Epithelial cell of prostate (primary cell): ENCODE results near the gene ITPRIP.

Experiments used
- DNase-seq: peaks from one replicate; pipeline ENCODE4 v3.0.0-alpha.2; 2011; ENCODE audit warnings: low read depth, low spot score
- H3K27ac ChIP-seq: fragments of 450-650 bp; 2 replicates; pipeline ENCODE4 v1.5.1; 2017; ENCODE audit warnings: mild to moderate bottlenecking

ITPRIP gene

GRCh38 chr10:104344219-104344618 is 6.0 kb upstream of the ITPRIP start:
- DNase-seq: no peak

GRCh38 chr10:104342941-104343411 is 4.7 kb upstream of the ITPRIP start:
- H3K27ac ChIP-seq: no peak overlapping the region
- DNase-seq: no peak

More at GRCh38 chr10:104344219-104344618, 6.0 kb upstream of the ITPRIP start:
- no peak overlapping the region for H3K27ac ChIP-seq

- no peak for DNase-seq
- no peak overlapping the region for H3K27ac ChIP-seq
Measured at GRCh38 chr10:104340641-104341040, 2.4 kb upstream of the ITPRIP start.

- peak overlapping the region; percentile 100 for H3K27ac ChIP-seq
- DNase-seq: no peak
Measured at GRCh38 chr10:104340111-104340526, 1.9 kb upstream of the ITPRIP start.

GRCh38 chr10:104339469-104340110 is 1.3 kb upstream of the ITPRIP start:
- H3K27ac ChIP-seq: peak overlapping the region; percentile 100
- DNase-seq: no peak

- DNase-seq: no peak
- peak overlapping the region; percentile 100 for H3K27ac ChIP-seq
Measured at GRCh38 chr10:104337521-104337984, 712 bp downstream of the ITPRIP start.

GRCh38 chr10:104336821-104337467 is 1.3 kb downstream of the ITPRIP start:
- no peak for DNase-seq
- H3K27ac ChIP-seq: peak overlapping the region; percentile 100

GRCh38 chr10:104334965-104335650 is 3.2 kb downstream of the ITPRIP start:
- DNase-seq: no peak
- H3K27ac ChIP-seq: peak overlapping the region; percentile 100

GRCh38 chr10:104334561-104334960 is 3.7 kb downstream of the ITPRIP start:
- peak overlapping the region; percentile 100 for H3K27ac ChIP-seq
- DNase-seq: no peak

- H3K27ac ChIP-seq: peak overlapping the region; percentile 100
- no peak for DNase-seq
Measured at GRCh38 chr10:104333728-104334373, 4.4 kb downstream of the ITPRIP start.

GRCh38 chr10:104333032-104333727 is 5.1 kb downstream of the ITPRIP start:
- DNase-seq: no peak
- peak overlapping the region; percentile 100 for H3K27ac ChIP-seq

GRCh38 chr10:104332243-104333031 is 5.8 kb downstream of the ITPRIP start:
- H3K27ac ChIP-seq: peak overlapping the region; percentile 100
- no peak for DNase-seq

GRCh38 chr10:104331208-104331838 is 6.9 kb downstream of the ITPRIP start:
- H3K27ac ChIP-seq: peak overlapping the region; percentile 100
- no peak for DNase-seq

- peak overlapping the region; percentile 100 for H3K27ac ChIP-seq
- no peak for DNase-seq
Measured at GRCh38 chr10:104330168-104331110, 7.8 kb downstream of the ITPRIP start.

- no peak for DNase-seq
- H3K27ac ChIP-seq: peak overlapping the region; percentile 100
Measured at GRCh38 chr10:104329735-104330134, 8.5 kb downstream of the ITPRIP start.

GRCh38 chr10:104328896-104329710 is 9.2 kb downstream of the ITPRIP start:
- DNase-seq: peak; percentile 94
- H3K27ac ChIP-seq: peak overlapping the region; percentile 100

GRCh38 chr10:104328646-104328895 is 9.7 kb downstream of the ITPRIP start:
- DNase-seq: no peak
- H3K27ac ChIP-seq: peak overlapping the region; percentile 100
